ENCODE results near the gene UBE3B.

- TF ChIP-seq POLR2A (IDR thresholded peaks at IDR 0.05) (no peak), CTCF (IDR thresholded peaks at IDR 0.05) (no peak), POLR2AphosphoS5 (IDR thresholded peaks at IDR 0.05) (no peak)
Observed at GRCh38 chr12:109571773-109572505, 94.5 kb downstream of the UBE3B start.
